Spinal cord (tissue), 10 donors: ENCODE results near the gene VSTM1. TPM values are rescaled to one million over a fixed set of nuclear protein-coding genes. Genes with fewer than 3 reads are reported as not detected.

Experiments
- DNase-seq, 6 donors: peaks; one replicate each; pipeline versions ENCODE4 v3.0.0 to v3.0.0-alpha.2; 2013 to 2015; ENCODE audit warnings: low spot score in 6 of 6, low read depth in 4 of 6
- H3K27ac ChIP-seq: one replicate; pipeline ENCODE4 v1.5.1; 2013; ENCODE audit warnings: low read depth, low read length, control low read depth
- H3K27me3 ChIP-seq: one replicate; pipeline ENCODE4 v1.6.1; 2013; ENCODE audit warnings: low read length; ENCODE audit not compliant: control insufficient read depth, insufficient read depth
- H3K36me3 ChIP-seq: one replicate; pipeline ENCODE4 v1.6.1; 2013; ENCODE audit warnings: low read length; ENCODE audit not compliant: control insufficient read depth, insufficient read depth
- H3K4me1 ChIP-seq: one replicate; pipeline ENCODE4 v1.6.1; 2013; ENCODE audit warnings: low read length; ENCODE audit not compliant: control insufficient read depth, insufficient read depth
- H3K4me3 ChIP-seq: one replicate; pipeline ENCODE4 v1.5.1; 2013; ENCODE audit warnings: low read depth, low read length, control low read depth
- H3K9me3 ChIP-seq: one replicate; pipeline ENCODE4 v1.6.1; 2013; ENCODE audit warnings: low read length; ENCODE audit not compliant: control insufficient read depth, insufficient read depth
- WGBS: methylation state at CpG from one replicate; pipeline ENCODE4 v1.1.5; 2013; ENCODE audit warnings: missing lambda C conversion rate; ENCODE audit not compliant: insufficient coverage; 5-methylcytosine and 5-hydroxymethylcytosine counted together
- long read RNA-seq, 4 donors: transcript quantifications; one replicate each; lab custom pipeline, GENCODE V29; 2026
- polyA plus RNA-seq, 2 donors: library from polyadenylated mRNA; unstranded; fragments of 120-200 nt; gene quantifications; one replicate each; pipeline ENCODE4 v1.2.1, GENCODE V29; 2013; ENCODE audit not compliant: insufficient read length in 2 of 2
- total RNA-seq, 2 donors: library from RNA; depleted of rRNA in 1 of 2; stranded (reverse); fragments of 120-200 nt in 1 of 2; fragments of >200 nt in 1 of 2; gene quantifications; one replicate each; pipeline versions ENCODE4 v1.2.3 to v1.2.4, GENCODE V29; 2013 to 2014
- donor health status: healthy.

VSTM1 gene, protein sequence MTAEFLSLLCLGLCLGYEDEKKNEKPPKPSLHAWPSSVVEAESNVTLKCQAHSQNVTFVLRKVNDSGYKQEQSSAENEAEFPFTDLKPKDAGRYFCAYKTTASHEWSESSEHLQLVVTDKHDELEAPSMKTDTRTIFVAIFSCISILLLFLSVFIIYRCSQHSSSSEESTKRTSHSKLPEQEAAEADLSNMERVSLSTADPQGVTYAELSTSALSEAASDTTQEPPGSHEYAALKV
- total RNA-seq (1 to 10 TPM in 1 of 2 donors, under 1 TPM in 1; 0.28 to 1.8 TPM), polyA plus RNA-seq (1 to 10 TPM in 1 of 2 donors, under 1 TPM in 1; 0.41 to 1.1 TPM)
- long read RNA-seq, donor 1, result 0 reads
- long read RNA-seq, donor 2, result 0 reads
- long read RNA-seq, donor 3, result 0 reads
- long read RNA-seq, donor 4, result 0 reads

GRCh38 chr19:54063350-54064116 lies at the start of gene VSTM1:
TSS of gene VSTM1 (minus strand) at chr19:54063897. CDS start at chr19:54063777, 120 bp downstream.
- Histone ChIP-seq H3K36me3 (no peaks in the 10 kb centered on the region), H3K4me3 (no peak within 1 kb of the TSS), H3K4me1 (no peaks in the 10 kb centered on the region), H3K27me3 (no peaks in the 10 kb centered on the region), H3K27ac (no peak within 1 kb of the TSS), H3K9me3 (no peaks in the 10 kb centered on the region)
- WGBS, result 77% methylated on average over 22 of the region's 34 CpGs
- DNase-seq, result no peak

- H3K27me3 ChIP-seq, result no peaks in the 10 kb centered on the region
- no peaks in the 10 kb centered on the region for H3K9me3 ChIP-seq
- WGBS, result 85% methylated on average over 2 of the region's 6 CpGs
- peaks cover 10% of the 10 kb centered on the region for H3K4me1 ChIP-seq
- no peak for DNase-seq
- peaks cover 85% of the 10 kb centered on the region for H3K36me3 ChIP-seq
- no peak overlapping the region for H3K4me3 ChIP-seq
- no peak overlapping the region for H3K27ac ChIP-seq
Observed at GRCh38 chr19:54109651-54110050, 46.0 kb upstream of the VSTM1 start.

DNA sequence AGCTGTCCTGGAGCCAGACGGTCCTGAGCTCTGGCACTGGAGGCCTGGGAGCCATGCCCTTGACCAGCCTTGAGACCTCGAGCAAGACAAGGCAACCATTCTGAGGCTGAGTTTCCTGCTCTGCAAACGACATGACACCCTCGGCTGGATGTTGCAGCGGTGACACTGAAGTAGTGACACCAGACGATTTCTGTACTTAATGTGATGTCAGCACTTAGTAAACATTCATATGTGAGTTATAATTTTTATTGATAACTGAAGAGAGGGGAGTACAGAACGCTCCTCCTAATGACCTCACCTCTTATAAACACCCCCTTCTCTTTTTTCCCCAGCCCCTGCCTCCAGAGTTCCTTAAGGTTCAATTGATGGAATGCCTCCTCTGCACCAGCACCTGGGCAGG lies 44.8 kb upstream of the VSTM1 start:
- no peak for DNase-seq
- H3K4me1 ChIP-seq, result peaks cover 9% of the 10 kb centered on the region
- H3K27ac ChIP-seq, result no peak overlapping the region
- WGBS, result 85% methylated on average over 2 of the region's 7 CpGs
- H3K36me3 ChIP-seq, result peaks cover 80% of the 10 kb centered on the region
- H3K4me3 ChIP-seq, result no peak overlapping the region
- no peaks in the 10 kb centered on the region for H3K9me3 ChIP-seq
- no peaks in the 10 kb centered on the region for H3K27me3 ChIP-seq

DNA sequence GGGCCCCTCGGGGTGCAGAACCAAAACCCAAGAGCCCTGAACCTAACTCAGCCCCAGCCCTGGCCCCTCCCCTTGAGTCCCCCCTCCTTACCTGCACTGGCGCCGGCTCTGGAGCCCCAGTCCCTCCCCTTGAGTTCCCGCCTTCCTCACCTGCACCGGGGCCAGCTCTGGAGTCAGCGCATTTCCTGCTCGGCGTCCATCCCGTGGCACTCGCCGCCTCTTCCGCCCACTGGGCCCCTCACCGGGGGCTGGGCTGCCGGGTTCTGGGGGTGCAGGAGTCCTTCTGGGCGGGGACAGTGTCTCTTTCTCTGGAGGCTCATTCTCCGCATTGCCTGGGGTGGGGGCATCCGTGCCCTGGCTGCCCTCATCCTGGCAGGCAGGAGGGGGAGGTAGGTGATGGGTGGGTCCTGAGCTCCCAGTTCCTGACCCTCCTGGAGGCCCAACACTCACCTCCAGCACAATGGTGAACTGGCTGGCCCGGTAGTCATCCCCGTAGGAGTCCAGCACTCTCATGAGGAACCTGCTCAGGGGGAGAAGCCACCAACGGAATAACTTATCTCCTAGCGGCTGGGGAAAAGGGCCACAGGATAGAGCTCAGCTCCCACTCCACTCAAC lies 44.3 kb upstream of the VSTM1 start:
- Histone ChIP-seq H3K4me3 (no peak overlapping the region), H3K27ac (no peak overlapping the region), H3K27me3 (no peaks in the 10 kb centered on the region), H3K4me1 (peaks cover 12% of the 10 kb centered on the region), H3K36me3 (peaks cover 80% of the 10 kb centered on the region), H3K9me3 (no peaks in the 10 kb centered on the region)
- no peak for DNase-seq
- WGBS, result 86% methylated on average over 18 of the region's 21 CpGs

GRCh38 chr19:54106716-54107115 lies 43.0 kb upstream of the VSTM1 start:
- Histone ChIP-seq H3K27me3 (no peaks in the 10 kb centered on the region), H3K27ac (no peak overlapping the region), H3K4me1 (peaks cover 18% of the 10 kb centered on the region), H3K9me3 (no peaks in the 10 kb centered on the region), H3K36me3 (peaks cover 72% of the 10 kb centered on the region), H3K4me3 (no peak overlapping the region)
- 90% methylated on average over 11 of the region's 15 CpGs for WGBS
- no peak for DNase-seq

GRCh38 chr19:54105796-54106195 lies 42.1 kb upstream of the VSTM1 start:
- Histone ChIP-seq H3K27ac (no peak overlapping the region), H3K4me3 (no peak overlapping the region), H3K4me1 (peaks cover 18% of the 10 kb centered on the region), H3K36me3 (peaks cover 65% of the 10 kb centered on the region), H3K27me3 (no peaks in the 10 kb centered on the region), H3K9me3 (no peaks in the 10 kb centered on the region)
- 93% methylated on average over 10 of the region's 10 CpGs for WGBS
- no peak for DNase-seq

DNA sequence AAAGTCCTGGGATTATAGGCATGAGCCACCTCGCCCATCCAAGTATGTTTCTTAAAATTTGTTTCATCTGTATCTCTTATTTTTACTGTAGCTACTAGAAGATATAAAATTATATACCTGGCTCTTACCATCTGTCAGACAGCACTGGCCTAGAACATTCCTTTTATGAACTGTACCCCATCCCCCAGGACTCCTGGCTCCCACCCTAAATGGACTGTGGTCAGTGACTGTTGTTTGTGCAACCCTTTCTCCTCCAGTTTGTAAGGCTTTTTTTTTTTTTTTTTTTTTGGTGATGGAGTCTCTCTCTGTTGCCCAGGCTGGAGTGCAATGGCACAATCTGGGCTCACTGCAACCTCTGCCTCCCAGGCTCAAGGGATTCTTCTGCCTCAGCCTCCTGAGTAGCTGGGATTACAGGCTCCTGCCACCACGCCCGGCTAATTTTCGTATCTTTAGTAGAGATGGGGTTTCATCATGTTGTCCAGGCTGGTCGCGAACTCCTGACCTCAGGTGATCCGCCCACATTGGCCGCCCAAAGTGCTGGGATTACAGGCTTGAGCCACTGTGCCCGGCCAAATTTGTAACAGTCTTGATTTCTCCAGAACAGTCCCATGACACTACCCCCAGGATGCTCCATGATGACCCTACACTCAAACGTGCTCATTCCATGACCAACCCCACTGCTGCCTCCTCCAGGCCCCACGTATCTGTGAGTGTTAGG lies 41.5 kb upstream of the VSTM1 start:
- Histone ChIP-seq H3K36me3 (peaks cover 58% of the 10 kb centered on the region), H3K9me3 (no peaks in the 10 kb centered on the region), H3K27me3 (no peaks in the 10 kb centered on the region), H3K27ac (no peak overlapping the region), H3K4me3 (no peak overlapping the region), H3K4me1 (peaks cover 18% of the 10 kb centered on the region)
- WGBS, result 95% methylated on average over 10 of the region's 11 CpGs
- DNase-seq, result no peak

GRCh38 chr19:54102421-54103169 lies 38.9 kb upstream of the VSTM1 start, which contains the start of gene NDUFA3:
TSS of gene NDUFA3 (plus strand) at chr19:54102855. CDS start at chr19:54102879, 24 bp downstream.
- Histone ChIP-seq H3K27me3 (peaks cover 2% of the 10 kb centered on the region), H3K4me3 (peak within 1 kb of the TSS; percentile 87), H3K36me3 (peaks cover 33% of the 10 kb centered on the region), H3K9me3 (no peaks in the 10 kb centered on the region), H3K27ac (no peak within 1 kb of the TSS), H3K4me1 (peaks cover 18% of the 10 kb centered on the region)
- under 1% methylated on average over 51 of the region's 54 CpGs for WGBS
- peak; percentile 94 to 100 (median 97) for DNase-seq
